HG02623 (cell line): ENCODE measurements around the gene SLC26A9.
"Not testable (repeated sequence)": the region's sequence is repeated elsewhere in the genome, so short reads cannot be mapped to it uniquely, and the experiment has no call there.

Source experiments
- ATAC-seq: cut with Tn5 transposase; IDR thresholded peaks from one replicate; pipeline ENCODE4 v1.9.1; 2021; ENCODE audit warnings: moderate library complexity; ENCODE audit not compliant: unreplicated experiment

SLC26A9 gene

GRCh38 chr1:205896351-205896750, 46.9 kb downstream of the SLC26A9 start:
- no peak for ATAC-seq

- not testable (repeated sequence) for ATAC-seq
Observed at GRCh38 chr1:205894119-205894518, 49.1 kb downstream of the SLC26A9 start.

DNA sequence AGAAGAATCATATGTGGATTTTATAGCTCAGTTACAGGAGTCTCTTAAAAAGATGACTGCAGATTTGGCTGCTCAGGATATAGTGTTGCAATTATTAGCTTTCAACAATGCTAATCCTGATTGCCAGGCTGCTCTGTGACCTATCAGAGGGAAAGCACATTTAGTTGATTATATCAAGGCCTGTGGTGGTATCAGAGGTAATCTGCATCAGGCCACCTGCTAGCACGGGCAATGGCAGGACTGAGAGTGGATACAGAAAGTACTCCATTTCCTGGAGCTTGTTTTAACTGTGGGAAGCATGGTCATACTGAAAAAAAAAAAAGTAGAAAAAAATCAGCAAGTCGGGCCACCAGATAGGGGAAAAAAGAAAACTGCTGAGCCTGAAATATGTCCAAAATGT, 51.1 kb downstream of the SLC26A9 start:
- ATAC-seq: not testable (repeated sequence)

GRCh38 chr1:205891481-205891880, 51.8 kb downstream of the SLC26A9 start:
- not testable (repeated sequence) for ATAC-seq

DNA sequence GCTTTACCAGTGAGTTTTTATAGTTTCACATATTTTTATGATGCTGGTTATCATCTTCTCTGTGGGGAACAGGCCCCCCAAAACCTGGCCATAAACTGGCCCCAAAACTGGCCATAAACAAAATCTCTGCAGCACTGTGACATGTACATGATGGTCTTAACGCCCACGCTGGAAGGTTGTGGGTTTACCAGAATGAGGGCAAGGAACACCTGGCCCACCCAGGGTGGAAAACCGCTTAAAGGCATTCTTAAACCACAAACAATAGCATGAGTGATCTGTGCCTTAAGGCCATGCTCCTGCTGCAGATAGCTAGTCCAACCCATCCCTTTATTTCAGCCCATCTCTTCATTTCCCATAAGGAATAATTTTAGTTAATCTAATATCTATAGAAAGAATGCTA, 52.6 kb downstream of the SLC26A9 start:
- not testable (repeated sequence) for ATAC-seq

DNA sequence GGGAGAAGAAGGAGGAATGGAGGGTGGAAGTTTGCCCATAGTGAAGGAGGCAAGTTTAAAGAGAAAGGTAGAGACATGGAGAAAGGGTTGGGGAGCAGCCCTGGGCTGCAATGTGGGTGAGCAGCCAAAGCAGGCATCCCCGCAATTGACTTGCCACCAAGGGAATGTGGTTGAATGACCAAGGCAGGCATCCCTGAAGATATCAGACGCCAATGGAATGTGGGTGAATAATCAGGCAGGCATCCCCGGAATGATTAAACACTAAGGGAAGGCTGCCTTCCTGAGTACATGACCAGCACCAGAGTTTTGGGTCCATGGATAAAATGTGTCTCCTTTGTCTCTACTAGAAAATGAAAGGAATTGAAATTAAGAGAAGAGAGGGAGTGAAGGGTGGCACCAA, 53.5 kb downstream of the SLC26A9 start:
- ATAC-seq: not testable (repeated sequence)

DNA sequence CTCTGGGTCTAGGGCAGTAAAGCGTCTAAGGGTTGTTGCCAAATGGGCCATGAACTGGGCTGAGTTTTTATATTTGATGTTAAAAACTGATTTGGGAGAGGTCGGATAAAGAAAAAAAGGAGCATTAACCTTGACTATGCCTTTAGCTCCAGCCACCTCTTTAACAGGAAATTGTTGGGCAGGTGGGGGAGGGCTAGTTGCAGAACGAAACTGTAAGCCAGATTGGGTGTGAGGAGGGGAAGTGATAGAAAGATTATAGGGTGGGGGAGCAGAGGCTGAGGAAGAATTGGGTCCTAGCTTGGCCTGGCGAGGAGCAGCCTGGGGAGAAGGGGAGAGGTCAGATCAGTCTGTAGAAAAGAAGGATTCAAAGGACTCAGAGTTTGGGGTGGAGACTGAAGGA, 54.2 kb downstream of the SLC26A9 start:
- not testable (repeated sequence) for ATAC-seq

- ATAC-seq: no peak
Observed at GRCh38 chr1:205883792-205884191, 59.5 kb downstream of the SLC26A9 start.

- ATAC-seq: no peak
Observed at GRCh38 chr1:205880923-205881322, 62.3 kb downstream of the SLC26A9 start.

DNA sequence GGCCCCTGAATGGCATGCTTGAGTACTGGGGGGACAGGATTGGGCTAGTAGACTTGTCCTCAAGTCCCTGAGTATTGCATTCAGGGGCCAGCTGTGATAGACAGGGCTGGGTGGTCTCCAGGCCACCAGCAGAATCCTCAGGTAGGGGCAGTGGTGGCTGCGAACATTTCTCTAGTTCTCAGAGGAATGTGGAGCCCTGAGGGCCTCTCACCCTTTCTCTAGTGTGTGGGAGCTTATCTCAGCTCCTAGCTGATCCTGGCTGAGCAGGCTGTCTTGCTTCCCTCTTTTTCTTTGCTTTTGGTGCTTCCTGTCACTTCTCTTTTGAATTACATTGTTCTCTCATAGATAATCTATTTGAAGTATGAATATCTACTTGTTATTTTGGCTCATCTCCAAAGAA, 63.3 kb downstream of the SLC26A9 start:
- no peak for ATAC-seq

GRCh38 chr1:205878026-205878425, 65.2 kb downstream of the SLC26A9 start:
- ATAC-seq: no peak

DNA sequence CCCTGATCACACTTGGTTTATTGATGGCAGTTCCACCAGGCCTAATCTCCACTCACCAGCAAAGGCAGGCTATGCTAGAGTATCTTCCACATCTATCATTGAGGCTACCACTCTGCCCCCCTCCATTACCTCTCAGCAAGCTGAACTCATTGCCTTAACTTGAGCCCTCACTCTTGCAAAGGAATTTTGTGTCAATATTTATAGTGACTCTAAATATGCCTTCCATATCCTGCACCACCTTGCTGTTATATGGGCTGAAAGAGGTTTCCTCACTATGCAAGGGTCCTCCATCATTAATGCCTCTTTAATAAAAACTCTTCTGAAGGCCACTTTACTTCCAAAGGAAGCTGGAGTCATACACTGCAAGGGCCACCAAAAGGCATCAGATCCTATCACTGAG, 70.1 kb downstream of the SLC26A9 start:
- ATAC-seq: not testable (repeated sequence)

- no peak for ATAC-seq
Observed at GRCh38 chr1:205870236-205870635, 73.0 kb downstream of the SLC26A9 start.
